HG03108 (cell line): ENCODE data around the gene RNU1-4.
"Not testable (repeated sequence)": the region's sequence is repeated elsewhere in the genome, so short reads cannot be mapped to it uniquely, and the experiment has no call there.

Experiments
- ATAC-seq: cut with Tn5 transposase; IDR thresholded peaks from one replicate; pipeline ENCODE4 v1.9.1; 2021; ENCODE audit warnings: moderate library complexity; ENCODE audit not compliant: unreplicated experiment

Gene RNU1-4

DNA sequence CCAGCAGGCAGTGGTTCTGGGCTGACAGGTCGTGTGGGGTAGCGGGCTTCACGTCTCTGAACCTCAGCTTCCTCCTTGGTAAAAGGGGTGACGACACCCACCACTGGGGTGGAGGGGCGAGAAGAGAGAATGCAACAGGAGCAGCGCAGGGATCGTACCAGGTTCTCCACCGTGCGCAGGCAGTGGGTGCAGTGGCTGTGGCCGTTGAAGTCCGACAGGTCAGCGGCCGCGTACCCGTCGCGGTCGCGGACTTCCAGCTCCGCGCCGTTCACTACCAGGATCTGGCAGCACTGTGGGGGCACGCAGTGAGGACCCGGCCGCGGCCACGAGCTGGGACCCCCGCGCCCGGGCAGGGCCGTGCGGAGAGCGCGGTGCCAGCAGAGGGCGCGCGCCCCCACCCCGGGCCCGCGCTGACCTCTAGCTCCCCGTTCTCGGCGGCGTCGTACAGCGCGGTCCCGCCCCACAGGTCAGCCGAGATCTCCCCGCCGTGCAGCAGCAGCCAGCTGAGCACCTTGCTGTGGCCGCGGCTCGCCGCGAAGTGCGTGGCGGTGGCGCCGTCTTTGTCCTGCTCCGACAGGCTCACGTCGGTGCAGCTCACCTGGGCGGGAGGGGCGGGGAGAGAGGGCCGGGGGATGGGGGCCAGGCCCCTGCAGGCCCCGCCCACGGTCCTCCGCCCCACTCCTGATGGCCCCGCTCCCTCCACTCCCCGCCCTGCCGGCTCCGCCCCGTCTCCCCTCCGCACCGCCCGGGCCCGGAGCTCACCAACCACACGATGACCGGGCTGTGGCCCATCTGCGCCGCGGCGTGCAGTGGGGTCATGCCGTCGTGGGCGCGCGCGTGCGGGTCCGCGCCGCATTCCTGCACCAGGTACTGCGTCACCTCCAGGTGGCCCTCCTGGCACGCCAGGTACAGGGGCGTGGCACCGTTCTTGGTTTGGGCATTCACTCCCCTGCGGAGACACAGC lies 32.9 kb upstream of the RNU1-4 start:
- ATAC-seq: not testable (repeated sequence)

DNA sequence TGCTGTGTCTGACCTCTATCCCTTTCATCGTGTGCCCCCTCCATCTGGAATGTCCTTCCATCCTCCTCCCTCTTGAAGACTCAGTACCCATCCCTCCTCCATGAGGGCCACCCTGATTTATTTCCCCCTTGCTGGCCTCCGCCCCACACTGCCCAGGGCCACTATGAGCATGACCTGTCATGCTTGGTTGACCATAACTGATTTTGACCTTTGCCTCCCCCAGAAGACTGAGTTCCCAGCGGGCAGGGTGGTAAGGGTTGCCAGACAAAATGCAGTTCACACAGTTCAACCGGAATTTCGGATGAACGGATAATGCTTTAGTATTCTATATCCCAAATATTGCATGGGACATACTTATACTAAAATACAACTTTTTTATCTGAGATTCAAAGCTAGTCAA lies 31.6 kb upstream of the RNU1-4 start:
- ATAC-seq: not testable (repeated sequence)

DNA sequence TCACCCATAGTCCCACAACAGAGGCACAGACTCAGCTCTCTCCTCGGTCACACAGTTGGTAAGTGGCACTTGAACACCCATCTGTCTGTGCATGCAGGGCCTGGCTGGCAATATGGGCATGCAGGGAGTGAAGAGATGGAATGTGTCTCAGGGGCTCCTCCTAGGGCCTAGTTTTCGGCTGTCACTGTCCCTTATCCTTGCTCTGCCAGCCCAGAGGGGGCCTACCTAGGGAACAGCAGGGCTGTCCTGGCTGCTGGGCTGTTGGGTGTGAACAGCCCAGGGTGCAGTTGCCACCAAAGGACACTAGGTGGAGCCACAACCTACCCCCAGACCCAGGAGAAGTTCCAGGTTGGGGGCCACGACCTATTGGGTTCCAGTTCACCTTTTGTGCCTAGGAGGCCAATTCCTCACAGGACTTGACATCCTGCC lies 30.6 kb upstream of the RNU1-4 start:
- not testable (repeated sequence) for ATAC-seq

DNA sequence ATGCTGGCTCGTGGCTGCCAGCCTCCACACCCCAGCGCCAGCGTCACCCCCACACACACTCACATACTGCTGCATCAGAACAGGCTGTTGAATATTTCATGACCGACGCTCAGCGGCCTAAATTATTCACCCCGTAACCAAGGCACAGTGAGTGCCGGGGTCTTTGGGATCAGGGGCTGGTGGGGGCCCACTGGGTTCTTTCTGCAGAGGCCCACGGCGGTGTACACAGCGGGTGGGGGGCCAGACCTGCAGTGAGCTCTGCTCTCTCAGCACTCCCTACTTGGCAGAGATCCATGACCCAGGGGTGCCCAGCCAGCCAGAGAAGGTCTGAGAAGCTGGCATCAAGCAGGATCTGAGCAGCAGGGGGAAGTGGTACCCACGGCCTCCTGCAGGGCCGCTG lies 29.7 kb upstream of the RNU1-4 start:
- ATAC-seq: not testable (repeated sequence)

DNA sequence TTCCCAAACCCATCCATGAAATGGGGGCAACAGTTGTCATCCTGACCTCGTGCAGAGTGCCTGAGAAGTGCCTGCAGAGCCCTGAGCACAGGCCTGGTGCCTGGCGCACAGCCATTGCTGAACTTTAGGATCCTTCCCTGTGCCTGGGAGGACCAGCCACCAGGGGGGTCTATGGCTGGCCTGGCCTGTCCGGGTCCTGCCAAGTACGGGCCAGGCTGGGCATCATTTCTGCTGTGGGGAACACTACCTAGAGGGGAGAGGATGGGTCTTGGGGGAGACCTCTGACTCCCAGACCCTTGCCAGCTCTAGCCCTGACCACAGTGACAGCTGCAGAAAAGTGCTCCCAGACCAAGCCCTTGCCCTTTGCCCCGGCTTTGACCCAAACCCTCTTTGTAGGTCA lies 28.2 kb upstream of the RNU1-4 start:
- ATAC-seq: not testable (repeated sequence)

DNA sequence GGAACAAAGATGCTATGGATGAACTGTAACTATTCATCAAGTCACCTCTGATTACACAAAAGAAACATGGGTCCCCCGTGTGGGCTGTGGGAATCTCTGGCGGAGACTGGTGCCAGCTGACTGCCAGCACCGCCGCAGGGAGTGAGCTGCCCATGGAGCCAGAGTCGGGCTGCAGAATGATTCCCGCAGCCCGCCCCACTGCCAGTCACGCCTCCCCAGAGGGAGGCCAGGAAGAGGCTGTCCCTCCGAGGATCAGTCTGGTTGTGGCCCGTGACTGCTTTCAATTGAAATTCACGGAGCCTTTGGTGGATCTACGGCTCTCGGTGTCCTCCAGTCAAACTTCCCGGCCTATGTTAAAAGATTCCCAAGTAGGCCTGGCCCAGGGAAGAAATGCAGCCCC lies 27.7 kb upstream of the RNU1-4 start:
- ATAC-seq: not testable (repeated sequence)

DNA sequence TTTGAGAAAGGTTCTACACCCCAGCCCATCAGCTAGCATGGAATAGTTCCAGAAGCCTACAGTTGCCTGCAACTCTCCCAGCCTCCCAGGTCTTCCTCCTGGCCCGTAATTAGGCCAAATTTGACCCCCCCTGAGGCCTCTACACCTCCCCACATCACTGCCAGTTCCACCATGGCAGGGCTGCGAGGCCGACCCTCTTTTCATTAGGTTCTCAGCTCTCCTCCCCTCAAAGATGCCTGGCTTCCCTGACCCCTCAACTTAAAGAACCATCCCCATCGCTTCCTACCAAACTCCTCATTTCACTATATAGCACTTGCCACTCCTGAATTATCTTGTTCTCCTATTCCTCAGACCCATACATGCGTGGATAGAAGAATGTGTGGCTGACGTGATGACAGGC lies 27.3 kb upstream of the RNU1-4 start:
- ATAC-seq: not testable (repeated sequence)

DNA sequence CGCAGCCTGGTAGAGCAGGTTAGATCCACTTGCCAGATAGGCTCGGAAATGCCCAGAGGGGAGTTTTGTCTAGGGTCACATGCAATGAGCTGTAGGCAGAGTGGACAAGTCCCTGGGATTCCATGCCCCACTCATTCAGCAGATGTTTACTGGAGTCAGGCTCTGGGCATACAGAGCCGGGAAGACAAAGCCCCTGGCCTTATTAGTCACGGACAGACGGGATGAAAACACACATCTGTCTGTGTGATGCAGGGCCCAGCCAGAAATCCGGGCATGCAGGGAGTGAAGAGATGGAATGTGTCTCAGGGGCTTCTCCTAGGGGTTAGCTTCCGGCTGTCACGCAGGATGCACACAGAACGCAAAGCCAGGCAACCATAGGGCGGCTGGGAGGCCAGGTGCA lies 26.8 kb upstream of the RNU1-4 start:
- not testable (repeated sequence) for ATAC-seq

DNA sequence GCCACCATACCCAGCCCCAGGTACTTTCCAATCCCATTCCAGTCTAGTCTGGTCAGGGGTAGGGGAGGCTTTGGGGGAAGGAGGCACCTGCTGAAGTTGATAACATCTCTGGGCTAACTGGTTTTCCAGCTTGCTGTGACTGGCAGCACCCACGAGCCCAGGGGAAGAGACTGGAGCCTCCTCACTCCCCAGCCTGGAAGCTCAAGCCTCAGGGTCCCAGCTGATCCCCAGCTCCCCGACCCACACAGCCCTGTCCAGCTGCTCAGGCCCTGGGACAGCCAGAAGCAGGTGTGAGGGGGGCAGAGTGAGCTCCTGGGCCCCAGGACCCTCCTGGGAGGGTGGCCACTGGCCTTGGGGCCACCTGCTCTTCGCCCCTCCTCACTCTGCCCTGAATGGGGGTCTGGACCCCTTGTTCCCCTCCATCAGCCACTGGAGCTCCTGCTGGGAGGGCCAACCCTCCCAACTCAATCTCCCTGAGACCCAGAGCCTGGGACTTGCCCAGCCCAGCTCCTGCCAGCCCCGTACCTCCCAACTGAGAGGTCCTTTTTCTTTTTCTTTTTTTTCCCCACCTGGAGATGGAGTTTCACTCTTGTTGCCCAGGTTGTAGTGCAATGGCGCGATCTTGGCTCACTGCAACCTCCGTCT lies 23.5 kb upstream of the RNU1-4 start:
- ATAC-seq: no peak

DNA sequence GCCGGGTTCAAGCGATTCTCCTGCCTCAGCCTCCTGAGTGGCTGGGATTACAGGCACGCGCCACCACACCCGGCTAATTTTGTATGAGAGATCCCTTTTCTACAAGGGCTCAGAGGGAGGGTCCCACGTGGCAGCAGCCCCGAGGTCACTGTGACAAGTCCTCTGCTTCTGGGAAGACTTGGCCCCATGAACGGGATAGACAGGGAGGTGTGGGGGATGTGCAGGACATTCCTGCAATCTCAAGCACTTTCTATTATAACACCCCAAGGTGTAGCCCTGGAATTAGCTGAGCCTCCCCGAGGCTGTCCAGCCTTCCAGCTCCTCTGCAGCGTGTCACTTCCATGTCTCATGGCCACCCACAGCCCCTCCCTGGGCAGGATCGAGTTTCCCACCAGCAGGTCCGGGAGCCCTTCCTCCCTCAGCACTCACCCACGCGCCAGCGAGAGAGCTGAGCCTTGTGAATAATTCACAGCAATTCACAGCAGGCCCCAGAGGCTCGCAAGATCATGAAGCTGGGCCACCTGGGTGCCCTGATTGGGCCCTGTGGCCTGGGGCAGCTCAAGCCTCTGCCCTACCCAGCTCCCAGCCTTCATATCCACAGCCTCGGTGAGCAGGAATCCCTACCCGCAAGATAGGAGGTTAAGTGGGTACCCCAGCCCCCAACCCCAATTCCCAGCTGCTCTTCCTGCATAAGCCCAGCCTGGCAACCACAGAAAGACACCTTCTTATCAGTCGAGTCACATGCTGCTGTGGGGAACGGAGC lies 22.8 kb upstream of the RNU1-4 start:
- ATAC-seq: no peak

DNA sequence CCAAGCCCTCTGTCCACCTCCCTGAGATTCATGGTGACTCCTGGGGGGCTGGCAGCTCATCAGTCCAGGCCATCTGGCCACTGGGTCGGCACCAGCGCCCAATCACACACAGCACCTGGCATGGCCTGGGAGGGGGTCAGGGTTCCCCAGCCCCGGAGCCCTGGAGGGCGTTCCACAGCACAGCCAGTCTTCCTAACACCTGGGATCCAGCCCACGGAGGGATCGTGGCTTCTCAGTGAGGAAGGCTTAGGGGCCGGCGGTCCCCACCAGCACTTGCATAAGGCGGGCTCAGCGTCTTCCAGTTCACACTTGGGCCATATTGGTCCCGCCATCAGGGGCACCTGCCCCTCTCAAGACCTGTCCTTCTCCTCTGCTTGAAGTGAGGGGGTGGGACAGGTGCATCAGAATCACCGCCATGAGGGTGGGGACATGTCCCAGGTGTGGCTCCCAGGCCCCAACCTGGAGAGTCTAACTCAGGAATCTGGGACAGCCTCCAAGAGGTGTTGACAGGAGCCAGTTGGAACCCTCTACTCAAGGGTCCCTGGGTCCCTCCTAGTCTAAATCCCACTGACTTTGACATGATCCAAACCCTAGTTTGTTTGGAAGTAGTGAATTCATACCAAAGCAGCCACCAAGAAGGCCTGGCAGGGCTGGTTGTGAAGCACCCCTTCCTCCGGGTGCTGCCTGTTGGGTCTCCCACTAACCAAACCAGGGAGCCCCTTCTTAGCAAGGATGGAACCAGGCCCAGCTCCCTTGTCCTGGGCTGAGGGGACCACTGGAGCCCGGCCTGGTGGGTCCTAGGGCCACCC lies 22.0 kb upstream of the RNU1-4 start:
- not testable (repeated sequence) for ATAC-seq

DNA sequence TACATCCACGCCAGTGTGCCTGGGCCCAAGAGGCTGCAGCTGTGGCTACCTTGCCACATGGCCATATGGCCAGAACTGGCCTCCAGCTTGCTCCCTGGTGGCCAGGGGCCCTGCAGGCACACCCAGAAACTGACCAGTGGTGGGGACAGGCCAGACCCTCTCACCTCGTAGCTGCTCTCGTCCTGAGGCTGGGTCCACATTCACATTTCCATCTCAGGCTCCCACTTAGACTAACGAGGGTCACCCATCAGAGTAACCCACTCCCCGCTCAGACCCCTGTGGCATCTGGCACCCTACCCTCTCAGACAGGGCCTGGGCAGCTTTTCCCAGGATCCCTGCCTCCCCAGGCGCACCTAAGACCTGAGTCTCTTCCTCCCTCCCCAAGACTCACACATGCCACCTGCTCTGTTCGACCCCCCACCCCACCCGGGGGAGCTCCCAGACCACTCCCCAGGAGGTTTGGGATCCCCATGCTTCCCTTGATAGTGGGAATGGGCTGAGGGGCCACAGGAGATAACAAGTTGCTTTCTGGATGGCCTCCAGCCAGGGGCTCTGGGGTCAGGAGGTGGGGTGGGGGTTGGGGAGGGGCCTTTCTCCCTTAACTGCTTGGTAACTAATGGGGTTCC lies 21.3 kb upstream of the RNU1-4 start:
- ATAC-seq: no peak

DNA sequence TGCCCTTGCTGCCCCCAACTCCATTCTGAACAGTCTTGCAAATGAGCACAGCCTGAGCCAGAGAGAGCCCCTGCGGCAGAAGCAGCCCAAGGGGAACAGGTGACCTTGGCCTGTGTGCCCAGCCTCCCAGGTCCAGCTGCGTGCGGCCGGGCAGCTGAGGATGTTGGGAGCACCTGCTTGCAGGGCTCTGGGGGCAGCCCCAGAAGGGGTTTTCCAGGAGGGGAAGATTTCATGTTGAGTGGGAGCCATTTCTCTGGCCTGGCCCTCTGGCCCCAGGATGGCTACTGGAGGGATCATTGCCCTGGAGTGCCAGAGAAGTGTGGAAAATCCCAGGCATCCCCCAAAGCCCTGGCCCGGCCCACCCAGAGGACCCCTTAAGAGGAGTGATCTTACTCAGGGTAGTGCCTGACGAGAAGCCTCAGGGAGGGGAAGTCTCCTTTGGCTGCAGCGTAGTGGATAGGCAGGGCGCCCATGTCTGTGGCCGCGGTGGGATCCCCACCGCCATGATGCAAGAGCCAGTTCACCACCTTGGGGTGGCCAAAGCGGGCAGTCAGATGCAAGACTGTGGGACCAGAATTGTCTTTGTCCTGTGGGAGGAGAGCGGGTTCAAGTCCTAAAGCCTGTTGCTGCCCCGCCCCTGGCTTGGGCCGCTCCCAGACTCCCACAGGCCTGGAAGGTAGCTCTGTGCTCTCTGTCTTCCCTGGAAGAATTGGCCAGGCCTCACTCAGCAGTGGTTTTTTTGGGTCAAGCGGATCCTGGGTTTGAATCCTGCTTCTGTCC lies 20.6 kb upstream of the RNU1-4 start:
- no peak for ATAC-seq

DNA sequence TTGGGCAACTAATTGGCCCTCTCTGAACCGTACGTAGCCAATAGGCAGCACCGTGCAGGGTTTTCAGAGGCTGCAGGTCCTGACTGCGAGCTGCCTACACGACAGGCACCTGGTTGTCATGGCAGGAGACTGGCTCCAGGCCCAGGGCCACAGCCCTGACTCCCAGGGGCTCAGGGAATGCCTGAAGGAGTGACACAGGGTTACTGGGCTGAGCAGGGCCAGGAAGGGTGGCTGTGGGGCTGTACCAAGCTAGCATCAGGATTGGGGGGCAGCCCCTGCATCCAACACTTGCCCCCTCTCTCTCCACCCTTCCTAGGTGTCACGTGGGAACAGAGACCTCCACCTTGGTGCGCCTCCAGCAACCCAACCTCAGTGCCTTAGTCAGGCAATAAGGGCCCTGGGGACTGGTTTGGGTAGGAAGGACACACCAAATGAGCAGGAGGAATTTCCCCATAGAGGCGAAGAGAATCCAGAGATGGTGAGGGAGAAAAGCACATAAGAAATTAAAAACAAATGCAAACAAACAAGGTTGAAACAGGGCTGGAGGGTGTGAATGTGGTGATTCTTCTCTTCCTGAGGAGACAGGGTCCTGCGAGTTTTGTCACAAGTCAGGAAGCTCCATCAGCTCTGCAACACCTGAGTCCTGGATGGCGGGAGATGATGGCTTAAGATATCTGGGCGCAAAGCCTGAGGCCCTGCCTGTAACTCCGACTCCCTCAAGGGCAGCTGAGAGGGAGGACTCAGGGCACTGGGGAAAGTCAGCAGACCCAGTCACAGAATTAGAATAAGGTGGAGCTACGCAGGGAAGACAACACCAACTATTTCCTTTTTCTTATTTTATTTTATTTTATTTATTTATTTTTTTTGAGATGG lies 19.7 kb upstream of the RNU1-4 start:
- ATAC-seq: no peak

DNA sequence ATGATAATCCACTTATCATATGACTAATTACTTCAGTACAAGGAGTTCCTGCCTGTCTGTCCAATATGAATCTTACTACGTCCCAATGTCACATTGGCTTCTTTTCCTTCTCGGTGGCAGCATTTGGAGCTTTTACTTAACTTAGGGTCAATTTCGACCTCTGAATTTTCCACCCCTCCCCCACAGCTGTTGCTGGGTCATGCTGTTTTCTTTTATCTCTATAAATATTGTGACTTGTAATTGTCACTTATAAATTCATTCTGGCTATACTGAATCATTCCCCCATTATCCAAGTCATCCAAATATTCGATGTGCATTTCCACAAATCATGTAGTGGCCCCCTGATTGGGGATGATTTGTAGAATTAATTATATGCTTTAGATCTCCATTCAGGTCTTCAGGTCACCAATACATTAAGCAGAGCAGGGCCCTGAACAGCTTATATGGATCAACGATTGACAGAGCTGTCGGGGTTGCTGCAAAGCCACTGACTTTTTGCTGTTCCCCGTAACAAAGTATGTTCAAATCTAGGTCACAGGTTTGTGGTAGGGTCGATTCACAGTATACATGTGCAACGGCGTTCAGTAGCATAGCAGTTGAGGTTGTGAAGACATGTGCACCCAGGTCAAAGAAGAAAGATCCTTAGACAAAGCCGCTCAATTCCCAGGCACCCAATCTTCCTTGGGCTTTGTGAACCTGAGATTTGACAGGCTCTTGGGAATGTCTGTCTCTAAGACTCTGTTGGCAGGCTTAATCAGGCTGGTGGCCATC lies 18.3 kb upstream of the RNU1-4 start:
- no peak for ATAC-seq

DNA sequence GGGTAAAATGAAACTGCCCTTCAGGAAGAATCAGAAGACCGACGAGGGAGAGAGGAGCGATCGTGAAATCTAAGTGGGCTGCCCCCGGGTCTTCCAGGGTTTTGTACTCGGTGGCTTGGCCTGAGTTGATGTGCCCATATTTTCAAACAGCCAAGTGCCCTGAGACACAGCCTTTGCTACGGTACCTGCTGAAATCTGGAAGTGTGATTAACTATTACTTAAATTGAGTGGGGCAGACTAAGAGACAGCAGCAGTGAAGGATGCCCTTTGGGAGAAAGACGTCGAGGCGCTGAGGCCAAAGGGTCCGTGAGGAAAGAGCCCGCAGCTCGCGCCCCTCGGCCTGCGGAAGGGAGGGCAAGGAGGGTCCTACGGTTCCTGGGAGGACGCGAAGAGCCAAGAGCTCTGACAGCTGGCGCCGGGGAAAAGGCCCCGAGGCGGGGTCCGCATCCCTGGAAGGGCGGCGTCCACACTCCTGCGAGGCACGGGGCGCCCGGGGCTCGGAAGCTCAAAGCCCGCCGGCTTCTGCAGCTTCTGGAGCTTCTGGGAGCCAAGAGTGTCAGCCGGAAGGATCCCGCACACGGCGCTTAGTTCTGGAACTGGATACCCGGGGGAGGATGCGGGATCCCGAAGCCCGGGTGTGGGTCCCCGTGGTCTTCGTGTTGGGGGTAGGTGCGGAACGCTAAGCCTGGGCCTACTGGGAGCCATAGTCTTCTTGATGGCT lies 15.4 kb upstream of the RNU1-4 start:
- no peak for ATAC-seq
